GM11168 (cell line): Measurements from ENCODE around the gene SNX5.

ENCODE experiments used
- in situ Hi-C: fragments of 300-500 bp; cut with MboI; formaldehyde crosslinking; loops from one replicate; pipeline ENCODE4 v1.12.0; 2022; ENCODE audit warnings: low sequenced_read_pairs; ENCODE audit not compliant: unreplicated experiment

Gene SNX5

DNA sequence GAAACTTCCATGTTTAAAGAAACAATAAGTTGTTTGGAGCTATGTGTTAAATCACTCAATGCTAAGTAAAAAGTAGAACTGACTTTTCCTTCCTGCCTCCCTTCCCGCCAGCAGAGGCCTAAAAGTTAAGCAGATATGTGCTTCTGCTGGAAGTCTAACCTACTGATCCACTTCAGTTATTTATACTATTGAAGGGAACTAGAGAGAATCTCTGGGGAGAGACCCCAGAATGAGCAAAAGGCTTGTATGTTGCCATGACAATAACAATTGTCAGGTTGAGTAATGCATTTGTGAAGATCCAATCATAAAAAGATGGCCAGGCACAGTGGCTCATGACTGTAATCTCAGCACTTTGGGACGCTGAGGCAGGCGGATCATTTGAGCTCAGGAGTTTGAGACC lies 25.0 kb upstream of the SNX5 start:
- in situ Hi-C loops, result no loop called here

DNA sequence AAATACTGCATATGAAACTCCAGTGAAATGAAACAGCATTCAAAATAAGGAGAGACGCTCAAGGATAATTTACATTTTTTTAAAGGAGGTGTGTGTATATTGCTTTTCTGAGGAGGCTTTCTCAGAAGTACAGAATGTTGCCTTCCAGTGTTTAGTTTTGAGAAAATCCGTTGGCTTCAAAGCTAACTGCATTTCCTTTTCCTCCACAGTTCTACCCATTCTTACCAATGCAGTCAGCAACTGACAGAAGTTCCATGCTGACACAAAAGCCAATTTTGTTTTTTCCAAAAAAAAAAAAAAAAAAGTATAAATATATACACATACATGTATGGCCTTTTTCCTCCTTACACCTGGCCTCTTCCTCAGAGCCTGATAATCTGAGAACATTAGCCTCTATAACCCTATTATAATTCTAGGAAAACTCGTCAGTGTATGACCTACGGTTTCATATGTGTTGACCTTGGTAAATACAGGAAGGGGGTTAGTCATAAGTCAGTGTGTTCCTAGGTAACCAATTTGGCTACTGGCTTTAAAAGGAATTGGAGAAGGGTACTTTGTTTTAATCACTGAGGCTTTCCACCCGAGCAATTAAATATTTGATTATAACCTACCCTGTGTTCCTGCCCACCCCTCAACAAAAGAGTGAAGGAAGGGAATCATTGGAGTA lies 24.4 kb upstream of the SNX5 start:
- in situ Hi-C loops, result no loop called here

DNA sequence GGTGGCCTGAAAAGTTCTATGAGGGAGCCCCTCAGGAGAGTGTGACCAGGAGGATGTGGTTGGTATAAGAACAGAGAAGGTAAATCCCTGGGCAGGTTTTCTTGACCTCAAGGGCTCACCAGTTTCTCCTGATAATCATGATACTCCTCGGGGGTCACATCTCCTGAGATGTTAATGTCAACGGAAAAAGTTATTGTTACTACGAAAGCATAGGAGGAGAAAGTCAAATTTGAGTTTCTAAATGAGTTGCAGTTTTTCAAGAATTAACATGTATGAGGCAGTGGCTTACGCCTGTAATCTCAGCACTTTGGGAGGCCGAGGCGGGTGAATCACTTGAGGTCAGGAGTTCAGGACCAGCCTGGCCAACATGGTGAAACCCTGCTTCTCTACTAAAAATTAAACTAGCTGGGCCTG lies 23.6 kb upstream of the SNX5 start:
- in situ Hi-C loops, result no loop called here

DNA sequence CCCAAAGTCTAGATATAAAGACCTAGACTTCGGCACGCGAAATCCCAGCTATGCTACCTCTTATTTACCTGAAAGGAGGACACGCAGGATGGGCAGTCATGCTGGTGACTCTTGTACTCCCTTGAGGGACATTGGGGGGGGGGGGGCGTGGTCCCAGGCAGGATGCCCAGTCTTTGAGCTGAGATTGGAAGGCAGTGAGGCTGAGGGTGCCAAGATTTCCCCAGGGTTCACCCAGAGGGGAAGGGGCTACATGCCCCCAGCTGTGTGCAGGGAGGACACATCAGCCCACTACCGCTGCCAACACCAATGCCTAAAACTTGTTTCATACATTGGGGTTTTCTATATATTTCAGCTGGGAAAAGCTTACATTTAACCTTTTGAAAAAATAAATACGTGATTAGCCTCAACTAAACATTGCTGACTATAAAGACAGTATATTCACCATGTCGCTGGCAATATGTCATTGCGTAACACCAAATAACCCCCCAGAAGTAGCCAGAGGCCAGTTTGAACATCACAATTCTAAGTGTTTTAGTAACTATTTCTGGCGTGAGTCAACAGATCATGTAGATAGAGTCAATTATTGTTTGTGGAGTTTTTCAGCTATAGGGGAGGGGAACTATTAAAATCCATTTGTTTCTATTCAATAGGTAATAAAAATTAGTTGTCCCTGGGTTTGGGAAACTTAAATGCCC lies 21.8 kb upstream of the SNX5 start:
- in situ Hi-C loops, result no loop called here

DNA sequence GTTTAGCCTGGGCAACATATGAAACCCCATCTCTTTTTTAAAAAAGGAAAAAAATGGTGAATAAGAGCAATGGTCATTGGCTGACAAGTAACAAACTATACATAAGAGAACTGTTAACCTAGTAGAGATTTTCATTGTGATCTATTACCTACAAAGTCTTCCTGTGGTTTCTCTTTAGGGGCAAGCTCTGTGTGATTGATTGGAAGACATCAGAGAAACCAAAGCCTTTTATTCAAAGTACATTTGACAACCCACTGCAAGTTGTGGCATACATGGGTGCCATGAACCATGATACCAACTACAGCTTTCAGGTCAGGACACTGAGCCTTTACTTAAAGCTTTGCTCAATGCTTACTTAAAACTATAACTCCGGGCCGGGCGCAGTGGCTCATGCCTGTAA lies 19.4 kb upstream of the SNX5 start:
- in situ Hi-C loops, result no loop called here

DNA sequence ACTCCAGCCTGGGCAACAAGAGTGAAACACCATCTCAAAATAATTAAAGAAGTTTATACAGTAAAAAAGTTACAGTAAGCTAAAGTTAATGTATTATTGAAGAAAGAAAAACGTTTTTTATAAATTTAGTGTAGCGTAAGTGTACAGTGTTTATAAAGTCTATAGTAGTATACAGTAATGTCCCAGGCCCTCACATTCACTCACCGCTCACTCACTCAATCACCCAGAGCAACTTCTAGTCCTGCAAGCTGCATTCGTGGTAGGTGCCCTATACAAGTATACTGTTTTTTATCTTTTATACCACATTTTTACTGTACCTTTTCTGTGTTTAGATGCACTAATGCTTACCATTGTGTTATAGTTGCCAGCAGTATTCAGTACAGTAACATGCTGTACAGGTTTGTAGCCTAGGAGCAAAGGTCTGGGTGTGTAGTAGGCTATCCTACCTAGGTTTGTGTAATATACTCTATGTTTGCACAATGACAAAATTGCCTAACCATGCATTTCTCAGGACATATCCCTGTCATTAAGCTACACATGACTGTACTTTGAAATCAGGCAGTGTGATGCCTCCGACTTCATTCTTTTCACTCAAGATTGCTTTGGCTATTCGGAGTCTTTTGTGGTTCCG lies 16.9 kb upstream of the SNX5 start:
- in situ Hi-C loops, result no loop called here

DNA sequence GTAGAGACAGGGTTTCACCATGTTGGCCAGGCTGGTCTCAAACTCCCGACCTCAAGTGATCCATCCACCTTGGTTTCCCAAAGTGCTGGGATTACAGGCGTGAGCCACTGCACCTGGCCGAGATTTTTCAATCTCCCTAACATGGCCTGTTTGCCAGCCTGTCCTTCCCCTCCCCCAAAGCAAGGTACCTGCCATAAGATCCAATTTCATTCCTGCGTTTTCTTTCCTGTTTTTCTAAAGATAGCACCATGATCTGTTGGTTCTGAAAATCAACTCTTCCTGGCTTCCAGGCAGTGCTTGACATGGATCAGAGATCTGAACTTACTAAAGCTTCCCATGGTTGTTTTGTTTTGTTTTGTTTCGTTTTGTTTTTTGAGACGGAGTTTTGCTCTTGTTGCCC lies 7.7 kb upstream of the SNX5 start:
- in situ Hi-C loops, result no loop called here

DNA sequence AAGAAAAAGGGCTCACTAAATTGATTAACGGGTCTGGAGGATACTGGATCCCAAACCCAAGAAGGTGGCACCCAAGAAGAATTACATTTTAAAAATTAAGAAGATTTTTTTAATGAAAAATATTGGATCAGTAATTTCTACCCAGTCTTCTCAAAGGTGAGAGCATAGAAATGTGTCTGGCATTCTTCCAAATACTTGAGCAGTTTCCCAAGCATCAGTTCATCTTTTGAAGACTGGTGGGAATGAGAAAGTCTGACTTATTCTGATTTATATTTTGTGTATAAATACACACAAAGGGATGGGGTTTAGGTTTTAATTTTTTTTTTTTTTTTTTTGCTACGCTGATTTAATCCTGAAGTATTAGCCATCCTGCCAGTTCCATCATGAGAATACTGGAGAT lies 3.5 kb upstream of the SNX5 start:
- in situ Hi-C loops, result no loop called here

DNA sequence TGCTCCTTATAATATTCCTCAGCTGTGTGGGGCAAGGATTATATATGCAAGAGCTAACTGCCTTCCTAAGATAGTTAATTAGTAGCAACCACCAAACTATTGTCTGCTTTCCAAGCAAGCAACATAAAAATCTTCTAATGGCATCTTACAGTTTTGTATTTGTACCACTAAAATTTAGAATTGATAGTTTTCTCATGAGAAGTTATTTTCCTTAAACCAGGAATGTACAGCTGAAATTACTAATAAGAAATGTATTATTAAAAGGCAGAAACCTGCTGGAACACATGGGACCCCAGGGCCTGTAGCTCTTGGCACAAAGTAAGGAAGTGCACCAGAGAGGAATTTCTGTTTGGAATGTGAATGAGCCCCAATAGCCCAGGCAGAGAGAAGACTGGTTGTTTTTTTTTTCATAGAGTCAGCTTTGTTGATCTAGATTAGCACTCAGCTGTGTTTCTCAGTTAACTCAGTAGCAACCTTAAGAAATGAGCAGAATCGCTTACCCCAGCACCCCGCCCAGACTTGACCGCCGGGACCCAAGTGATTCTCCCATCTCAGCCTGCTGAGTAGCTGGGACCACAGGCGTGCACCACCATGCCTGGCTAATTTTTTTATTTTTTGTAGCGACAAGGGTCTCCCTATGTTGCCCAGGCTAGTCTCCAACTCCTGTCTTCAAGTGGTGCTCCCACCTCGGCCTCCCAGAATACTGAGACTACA lies 2.9 kb upstream of the SNX5 start:
- in situ Hi-C loops, result no loop called here

DNA sequence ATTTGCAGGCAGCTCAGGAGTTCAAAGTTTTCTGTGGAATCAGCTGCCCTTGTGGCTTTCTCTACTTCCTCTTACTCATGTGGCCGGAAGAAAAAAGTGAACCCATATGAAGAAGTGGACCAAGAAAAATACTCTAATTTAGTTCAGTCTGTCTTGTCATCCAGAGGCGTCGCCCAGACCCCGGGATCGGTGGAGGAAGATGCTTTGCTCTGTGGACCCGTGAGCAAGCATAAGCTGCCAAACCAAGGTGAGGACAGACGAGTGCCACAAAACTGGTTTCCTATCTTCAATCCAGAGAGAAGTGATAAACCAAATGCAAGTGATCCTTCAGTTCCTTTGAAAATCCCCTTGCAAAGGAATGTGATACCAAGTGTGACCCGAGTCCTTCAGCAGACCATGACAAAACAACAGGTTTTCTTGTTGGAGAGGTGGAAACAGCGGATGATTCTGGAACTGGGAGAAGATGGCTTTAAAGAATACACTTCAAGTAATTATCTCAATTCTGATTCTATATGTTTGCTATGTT lies 1.4 kb upstream of the SNX5 start:
- in situ Hi-C loops, result no loop called here

DNA sequence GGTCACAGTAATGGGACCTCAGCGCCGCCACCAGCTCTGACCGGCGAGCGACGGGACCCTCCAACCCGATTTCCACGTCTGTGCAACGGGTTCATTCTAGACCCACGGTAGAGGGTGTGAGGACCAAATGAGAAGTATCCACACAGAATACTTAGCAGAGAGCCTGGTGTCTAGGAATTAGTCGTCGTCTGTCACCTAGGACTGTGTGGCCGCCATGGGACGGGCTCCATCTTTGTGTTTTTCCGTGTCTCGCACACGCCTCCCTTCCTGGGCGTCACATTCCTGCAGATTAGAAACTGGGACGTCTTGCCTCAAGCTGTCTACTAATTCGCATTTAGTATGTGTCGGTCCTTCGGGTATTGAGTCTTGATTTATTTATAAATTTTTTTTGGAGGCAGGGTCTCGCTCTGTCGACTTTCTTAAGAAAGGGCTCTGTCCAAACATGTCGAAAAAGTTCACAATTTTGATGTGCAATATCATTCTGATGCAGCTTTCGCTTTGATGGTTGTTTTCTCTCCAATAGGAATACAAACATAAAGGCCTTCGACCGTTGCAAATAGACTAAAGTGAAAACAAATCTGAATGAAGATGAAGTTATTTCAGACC lies 787 bp upstream of the SNX5 start:
- in situ Hi-C loops, result no loop called here

DNA sequence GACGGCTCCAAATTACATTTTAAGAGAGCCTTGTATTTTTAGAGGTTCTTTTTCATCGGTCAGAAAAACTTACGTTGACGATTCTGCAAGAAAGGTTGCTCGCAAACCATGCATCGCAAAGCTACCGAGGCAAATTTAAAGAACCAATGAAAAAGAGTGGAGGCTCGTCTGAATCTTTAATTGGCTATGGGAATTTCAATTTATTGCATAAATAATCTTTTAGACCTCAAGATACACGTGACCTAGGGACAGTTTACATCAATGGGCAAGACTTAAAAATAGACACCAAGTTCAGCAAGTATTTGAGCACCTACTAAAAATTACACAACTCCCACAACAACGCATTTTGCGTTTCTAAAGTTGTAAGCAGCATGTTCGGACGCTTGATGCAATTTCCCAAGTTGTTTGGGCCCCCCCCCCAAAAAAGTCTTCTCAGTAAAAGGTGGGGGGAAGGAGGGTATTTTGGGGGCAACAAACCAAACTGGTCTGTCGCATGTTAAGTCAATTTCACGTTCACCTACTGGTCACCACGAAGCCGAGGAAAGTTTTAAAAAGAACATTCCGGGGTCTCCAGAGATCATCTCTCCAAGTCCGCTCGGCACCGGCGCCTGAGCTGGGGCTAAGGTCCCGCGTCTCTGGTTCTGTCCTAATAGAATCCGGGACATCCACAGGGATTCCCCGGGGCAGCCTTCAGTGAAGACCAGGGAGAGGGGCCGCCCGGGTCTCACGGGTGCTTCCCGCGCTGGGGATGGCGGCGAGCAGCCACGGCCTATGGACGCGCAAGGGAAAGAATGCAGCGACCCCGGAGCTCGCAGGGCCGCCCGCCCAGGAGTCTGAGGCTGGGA lies 851 bp downstream of the SNX5 start:
- in situ Hi-C loops, result no loop called here

DNA sequence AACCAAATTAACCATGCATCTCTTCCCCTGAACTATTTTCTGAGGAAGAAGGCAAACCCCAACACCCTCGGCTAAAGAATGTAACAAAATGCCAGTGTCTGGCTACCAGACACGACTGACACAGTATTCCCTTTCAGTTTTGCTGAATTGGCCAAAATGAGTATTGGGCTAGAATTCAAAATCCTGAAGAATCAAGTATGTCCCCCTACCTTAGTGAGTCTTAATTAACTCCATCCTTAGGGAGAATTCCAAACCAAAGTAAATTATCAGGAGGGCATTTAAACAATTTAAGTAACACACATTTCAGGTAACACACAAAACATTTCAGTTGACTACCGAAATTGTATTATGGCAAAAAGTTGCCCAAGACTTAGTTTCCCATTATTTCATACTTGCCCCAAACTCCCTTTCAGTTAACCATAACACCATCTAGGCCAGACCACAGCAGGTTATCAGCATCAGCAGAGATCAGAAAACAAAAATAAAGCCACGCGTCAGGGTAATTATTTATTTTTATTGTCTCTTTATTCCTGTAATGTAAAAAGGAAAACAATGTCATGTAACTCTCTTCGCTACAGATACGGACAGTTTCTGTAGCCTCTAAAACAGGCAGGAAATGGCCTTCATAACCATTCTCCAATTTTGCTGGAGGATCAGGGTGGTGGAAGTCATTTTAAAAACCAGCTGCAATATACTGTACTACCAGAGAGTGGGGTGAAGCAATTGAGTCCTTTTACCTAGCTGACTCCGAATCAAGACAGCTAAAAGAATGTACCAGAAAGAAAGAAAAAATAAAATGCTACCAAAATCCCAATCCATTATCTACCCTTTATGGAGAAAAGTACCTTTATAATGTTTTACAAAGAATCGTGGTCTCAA lies 1.9 kb downstream of the SNX5 start:
- in situ Hi-C loops, result no loop called here

DNA sequence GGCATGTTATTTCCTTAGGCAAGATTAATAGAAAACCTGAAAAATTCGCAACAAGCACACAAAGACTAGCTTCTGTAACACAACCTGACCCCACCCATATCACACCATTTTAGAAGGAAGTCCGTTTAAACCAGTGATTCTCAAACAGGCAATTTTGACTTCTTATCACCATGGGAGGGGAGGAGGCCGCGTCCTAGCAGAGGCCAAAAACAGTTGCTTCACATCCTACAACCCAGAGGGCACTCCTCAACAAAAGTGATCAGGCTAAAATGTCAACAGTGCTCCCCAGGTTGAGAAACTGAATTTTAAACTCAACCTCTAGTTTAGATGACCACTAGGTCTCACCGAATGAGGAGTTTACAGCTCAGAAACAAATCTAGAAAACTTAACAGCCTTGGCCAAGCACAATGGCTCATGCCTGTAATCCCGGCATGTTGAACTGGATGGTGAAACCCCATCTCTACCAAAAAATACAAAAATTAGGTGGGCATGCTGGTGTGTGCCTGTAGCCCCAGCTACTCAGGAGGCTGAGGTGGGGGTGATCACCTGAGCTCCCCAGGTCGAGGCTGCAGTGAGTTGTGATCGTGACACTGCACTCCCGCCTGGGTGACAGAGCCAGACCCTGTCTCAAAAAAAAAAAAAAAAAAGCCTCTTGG lies 3.4 kb downstream of the SNX5 start:
- in situ Hi-C loops, result no loop called here

DNA sequence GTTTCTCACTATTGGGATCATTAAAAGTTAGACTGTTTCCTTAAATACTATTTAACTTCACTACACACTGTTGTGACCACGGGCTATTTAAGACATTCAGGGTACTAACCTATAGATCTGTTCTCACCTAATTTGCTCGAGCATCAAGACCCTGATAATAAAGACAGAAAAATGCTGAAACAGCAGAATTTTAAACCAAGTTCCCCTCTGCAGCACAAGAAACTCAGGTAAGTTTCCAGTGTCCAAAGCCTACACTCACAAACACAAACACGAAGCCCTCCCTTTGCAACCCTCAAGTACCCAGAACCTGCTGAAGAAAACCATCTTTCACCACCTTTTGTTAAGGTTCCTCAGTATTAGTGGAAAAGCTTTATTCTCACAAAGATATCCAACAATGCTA lies 4.0 kb downstream of the SNX5 start:
- in situ Hi-C loops, result no loop called here

DNA sequence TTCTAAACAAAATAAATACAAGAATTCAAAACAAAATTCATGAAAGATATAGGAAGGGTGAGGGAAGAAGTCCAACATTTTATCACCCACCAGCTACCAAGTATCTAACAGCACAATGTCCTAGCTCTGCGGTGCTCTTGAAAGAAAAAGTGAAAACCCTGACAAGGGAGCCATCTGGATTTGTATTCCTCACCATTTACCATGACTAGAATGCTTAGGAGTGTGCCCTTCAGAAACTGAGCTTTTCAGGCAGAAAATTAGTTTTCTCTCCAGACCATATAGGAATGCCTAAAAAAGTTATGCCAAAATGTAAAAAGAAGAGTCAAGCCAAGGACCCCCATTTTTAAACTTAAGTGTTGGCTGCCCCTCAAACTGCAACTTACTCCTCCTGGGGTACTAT lies 4.5 kb downstream of the SNX5 start:
- in situ Hi-C loops, result no loop called here

DNA sequence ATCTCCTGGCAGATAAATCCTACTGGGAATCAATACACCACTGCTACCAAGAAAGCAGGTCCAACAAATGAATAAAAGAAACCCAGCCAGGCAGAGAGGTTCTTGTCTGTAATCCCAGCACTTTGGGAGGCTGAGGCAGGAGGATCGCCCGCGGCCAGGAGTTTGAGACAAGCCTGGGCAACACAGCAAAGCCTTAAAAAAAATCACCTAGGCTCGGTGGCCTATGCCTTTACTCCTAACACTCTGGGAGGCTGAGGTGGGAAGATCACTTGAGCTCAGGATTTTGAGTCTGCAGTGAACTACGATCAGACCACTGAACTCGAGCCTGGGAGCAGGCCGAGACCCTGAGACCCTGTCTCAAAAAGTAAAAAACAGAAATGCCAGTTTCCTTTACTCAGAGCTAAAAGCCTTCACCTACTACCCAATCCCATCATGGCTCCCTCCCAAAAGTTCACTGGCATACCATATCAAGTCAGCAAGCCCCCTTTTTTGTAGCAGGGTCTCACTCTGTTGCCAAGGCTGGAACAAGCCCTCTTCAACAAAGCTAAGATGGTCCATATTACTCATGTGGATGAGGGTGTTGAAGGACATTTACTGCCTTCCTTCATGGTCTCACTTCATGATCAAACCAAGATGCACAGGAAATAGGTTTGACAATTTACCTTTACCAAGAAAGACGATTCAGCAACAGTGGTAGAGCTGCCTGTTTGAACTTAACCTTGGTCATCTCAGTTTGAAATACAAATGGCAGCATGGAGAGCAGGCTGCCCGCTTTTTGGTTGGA lies 5.3 kb downstream of the SNX5 start:
- in situ Hi-C loops, result no loop called here

DNA sequence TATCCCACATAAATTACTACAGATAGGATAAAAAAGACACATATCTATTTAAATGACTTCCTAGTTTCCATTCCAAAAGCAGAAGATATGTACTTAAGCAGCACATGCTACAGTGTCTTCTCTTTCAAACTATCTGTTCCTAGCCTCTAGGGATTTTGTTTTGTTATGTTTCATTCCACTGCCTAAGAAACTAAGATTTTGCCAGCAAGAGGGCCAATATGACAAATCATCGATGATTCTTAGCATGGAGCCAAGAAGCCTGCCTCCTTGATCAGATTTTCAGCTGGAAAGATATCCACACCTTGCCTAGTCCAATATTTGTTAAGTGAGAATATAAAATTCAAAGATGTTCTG lies 7.0 kb downstream of the SNX5 start:
- in situ Hi-C loops, result no loop called here
